ENCODE results near the gene HOXB6.
A peak's percentile ranks its signal among the peaks of the same experiment; 100 is the strongest.

Gene HOXB6

DNA sequence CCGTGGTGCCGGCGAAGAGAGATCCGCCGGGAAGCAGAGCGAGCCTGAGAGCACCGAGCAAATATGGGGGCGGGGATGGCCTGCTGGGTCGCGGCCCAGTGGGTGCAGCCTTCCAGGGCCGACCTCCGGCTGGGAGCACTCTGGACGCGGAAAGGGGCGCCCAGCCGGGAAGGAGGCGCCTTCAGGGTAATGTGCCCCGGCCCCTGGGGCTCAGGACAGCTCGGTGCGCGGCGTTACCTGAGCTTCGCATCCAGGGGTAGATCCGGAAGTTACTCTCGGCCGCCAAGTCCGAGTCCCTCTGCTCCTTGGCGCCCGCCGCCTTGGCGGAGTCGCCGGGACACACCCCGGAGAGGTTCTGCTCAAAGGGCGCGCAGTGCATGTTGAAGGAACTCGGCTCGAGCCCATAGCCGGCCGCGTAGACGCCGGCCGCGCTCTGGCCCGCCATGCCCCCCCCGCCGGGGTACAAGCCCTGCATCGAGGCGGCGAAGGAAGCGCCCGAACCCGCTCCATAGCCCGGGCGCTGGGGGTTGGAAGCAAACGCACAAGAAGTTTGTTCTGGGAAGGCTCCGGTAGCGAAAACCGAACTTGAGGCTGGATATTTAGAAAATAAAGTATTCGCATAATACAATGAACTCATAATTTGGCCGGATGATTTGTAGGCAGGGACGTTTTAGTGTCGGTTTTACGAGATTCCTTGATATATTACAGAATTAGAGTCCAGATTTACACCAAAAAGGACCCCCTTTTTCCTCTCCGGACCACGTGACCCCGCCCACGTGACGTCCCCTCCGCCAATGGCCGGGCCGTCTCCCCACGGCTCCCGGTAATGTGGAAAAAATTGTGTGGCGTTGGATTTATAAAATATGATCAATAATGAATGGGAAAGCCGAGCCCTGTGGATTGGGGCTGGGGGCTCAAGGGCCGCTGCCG, 5.8 kb upstream of the HOXB6 start, which contains the start of gene HOXB7:
Gene HOXB7 (minus strand): TSS at position 736 of the 930 bp plus-strand sequence. CDS start 99 bp downstream, at position 637.
- Histone ChIP-seq H3K27ac (ENCODE audit: extremely low read depth, low read depth, low read length) (peak within 1 kb of the TSS; percentile 94), H3K4me3 (ENCODE audit: low read depth, low read length) (peak within 1 kb of the TSS; percentile 72), H3K36me3 (ENCODE audit: control insufficient read depth in 2 of 2, insufficient read depth in 1 of 2, low read length in 2 of 2) (peaks cover 7 to 15% of the 10 kb centered on the region in 2 experiments), H3K9me3 (ENCODE audit: control insufficient read depth, insufficient read depth, low read depth, low read length) (no peaks in the 10 kb centered on the region), H3K4me1 (ENCODE audit: control insufficient read depth, insufficient read depth, low read length) (peaks cover 32% of the 10 kb centered on the region)
- POLR2A ChIA-PET = interaction anchor here (0.6 to 2.4 kb wide), 11 partner anchors 8 to 779 kb away, joined by 3 to 15 read pairs (median 4); partner anchors contain the start of genes HOXB9, LRRC46 and MRPL10
- CTCF ChIA-PET = interaction anchor here (0.6 to 2.4 kb wide), 11 partner anchors 8 to 923 kb away, joined by 3 to 12 read pairs (median 4); partner anchors contain the start of gene SCRN2
- TF ChIP-seq KLF1 (tag by site-specific recombination; IDR thresholded peaks at IDR 0.05) (0 out of 2 replicates have a peak, but pooled peaks have one; percentile 24), ZNF2 (tag by site-specific recombination; IDR thresholded peaks at IDR 0.05) (peak; percentile 32; the same call in 1 of the 2 replicates), HOXD13 (CRISPR knock-in tag; IDR thresholded peaks at IDR 0.05; ENCODE audit: borderline replicate concordance) (no peak), ZNF571 (tag by site-specific recombination; IDR thresholded peaks at IDR 0.05) (no peak), ZNF366 (tag by site-specific recombination; conservative IDR thresholded peaks at IDR 0.05) (no peak; the same call in 1 of the 2 replicates), KLF16 (tag by site-specific recombination; IDR thresholded peaks at IDR 0.05) (peak; percentile 89), SP2 (tag by site-specific recombination; IDR thresholded peaks at IDR 0.05) (peak; percentile 44), HOXA7 (CRISPR knock-in tag; IDR thresholded peaks at IDR 0.05; ENCODE audit: borderline replicate concordance) (no peak), ZNF138 (tag by site-specific recombination; IDR thresholded peaks at IDR 0.05; ENCODE audit: borderline replicate concordance) (no peak), ZBTB8A (tag by site-specific recombination; IDR thresholded peaks at IDR 0.05) (peak; percentile 93), ZNF350 (tag by site-specific recombination; IDR thresholded peaks at IDR 0.05) (no peak), ZFP37 (tag by site-specific recombination; IDR thresholded peaks at IDR 0.05) (peak; percentile 77; the same call in 1 of the 2 replicates), ZNF585B (tag by site-specific recombination; IDR thresholded peaks at IDR 0.05) (no peak), ZBTB17 (tag by site-specific recombination; IDR thresholded peaks at IDR 0.05) (peak; percentile 94), ZNF629 (tag by site-specific recombination; IDR thresholded peaks at IDR 0.05) (peak; percentile 41; the same call in 1 of the 2 replicates), GLIS2 (tag by site-specific recombination; IDR thresholded peaks at IDR 0.05) (peak; percentile 46; the same call in 1 of the 2 replicates), MYNN (tag by site-specific recombination; IDR thresholded peaks at IDR 0.05; ENCODE audit: borderline replicate concordance) (no peak), ZNF10 (tag by site-specific recombination; IDR thresholded peaks at IDR 0.05) (peak; percentile 28; the same call in 1 of the 2 replicates), ZNF658 (tag by site-specific recombination; IDR thresholded peaks at IDR 0.05) (no peak), KLF9 (tag by site-specific recombination; IDR thresholded peaks at IDR 0.05; ENCODE audit: low read depth) (peak; percentile 61), ZNF169 (tag by site-specific recombination; IDR thresholded peaks at IDR 0.05) (no peak)
- TF ChIP-seq, protein P1, sequence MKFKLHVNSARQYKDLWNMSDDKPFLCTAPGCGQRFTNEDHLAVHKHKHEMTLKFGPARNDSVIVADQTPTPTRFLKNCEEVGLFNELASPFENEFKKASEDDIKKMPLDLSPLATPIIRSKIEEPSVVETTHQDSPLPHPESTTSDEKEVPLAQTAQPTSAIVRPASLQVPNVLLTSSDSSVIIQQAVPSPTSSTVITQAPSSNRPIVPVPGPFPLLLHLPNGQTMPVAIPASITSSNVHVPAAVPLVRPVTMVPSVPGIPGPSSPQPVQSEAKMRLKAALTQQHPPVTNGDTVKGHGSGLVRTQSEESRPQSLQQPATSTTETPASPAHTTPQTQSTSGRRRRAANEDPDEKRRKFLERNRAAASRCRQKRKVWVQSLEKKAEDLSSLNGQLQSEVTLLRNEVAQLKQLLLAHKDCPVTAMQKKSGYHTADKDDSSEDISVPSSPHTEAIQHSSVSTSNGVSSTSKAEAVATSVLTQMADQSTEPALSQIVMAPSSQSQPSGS (tag by site-specific recombination; IDR thresholded peaks at IDR 0.05; ENCODE audit: low read depth) = no peak
- TF ChIP-seq, protein P2, sequence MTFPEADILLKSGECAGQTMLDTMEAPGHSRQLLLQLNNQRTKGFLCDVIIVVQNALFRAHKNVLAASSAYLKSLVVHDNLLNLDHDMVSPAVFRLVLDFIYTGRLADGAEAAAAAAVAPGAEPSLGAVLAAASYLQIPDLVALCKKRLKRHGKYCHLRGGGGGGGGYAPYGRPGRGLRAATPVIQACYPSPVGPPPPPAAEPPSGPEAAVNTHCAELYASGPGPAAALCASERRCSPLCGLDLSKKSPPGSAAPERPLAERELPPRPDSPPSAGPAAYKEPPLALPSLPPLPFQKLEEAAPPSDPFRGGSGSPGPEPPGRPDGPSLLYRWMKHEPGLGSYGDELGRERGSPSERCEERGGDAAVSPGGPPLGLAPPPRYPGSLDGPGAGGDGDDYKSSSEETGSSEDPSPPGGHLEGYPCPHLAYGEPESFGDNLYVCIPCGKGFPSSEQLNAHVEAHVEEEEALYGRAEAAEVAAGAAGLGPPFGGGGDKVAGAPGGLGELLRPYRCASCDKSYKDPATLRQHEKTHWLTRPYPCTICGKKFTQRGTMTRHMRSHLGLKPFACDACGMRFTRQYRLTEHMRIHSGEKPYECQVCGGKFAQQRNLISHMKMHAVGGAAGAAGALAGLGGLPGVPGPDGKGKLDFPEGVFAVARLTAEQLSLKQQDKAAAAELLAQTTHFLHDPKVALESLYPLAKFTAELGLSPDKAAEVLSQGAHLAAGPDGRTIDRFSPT (tag by site-specific recombination; IDR thresholded peaks at IDR 0.05) = no peak
- TF ChIP-seq, protein P3, sequence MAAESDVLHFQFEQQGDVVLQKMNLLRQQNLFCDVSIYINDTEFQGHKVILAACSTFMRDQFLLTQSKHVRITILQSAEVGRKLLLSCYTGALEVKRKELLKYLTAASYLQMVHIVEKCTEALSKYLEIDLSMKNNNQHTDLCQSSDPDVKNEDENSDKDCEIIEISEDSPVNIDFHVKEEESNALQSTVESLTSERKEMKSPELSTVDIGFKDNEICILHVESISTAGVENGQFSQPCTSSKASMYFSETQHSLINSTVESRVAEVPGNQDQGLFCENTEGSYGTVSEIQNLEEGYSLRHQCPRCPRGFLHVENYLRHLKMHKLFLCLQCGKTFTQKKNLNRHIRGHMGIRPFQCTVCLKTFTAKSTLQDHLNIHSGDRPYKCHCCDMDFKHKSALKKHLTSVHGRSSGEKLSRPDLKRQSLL (tag by site-specific recombination; IDR thresholded peaks at IDR 0.05) = peak; percentile 91
- TF ChIP-seq, protein P4, sequence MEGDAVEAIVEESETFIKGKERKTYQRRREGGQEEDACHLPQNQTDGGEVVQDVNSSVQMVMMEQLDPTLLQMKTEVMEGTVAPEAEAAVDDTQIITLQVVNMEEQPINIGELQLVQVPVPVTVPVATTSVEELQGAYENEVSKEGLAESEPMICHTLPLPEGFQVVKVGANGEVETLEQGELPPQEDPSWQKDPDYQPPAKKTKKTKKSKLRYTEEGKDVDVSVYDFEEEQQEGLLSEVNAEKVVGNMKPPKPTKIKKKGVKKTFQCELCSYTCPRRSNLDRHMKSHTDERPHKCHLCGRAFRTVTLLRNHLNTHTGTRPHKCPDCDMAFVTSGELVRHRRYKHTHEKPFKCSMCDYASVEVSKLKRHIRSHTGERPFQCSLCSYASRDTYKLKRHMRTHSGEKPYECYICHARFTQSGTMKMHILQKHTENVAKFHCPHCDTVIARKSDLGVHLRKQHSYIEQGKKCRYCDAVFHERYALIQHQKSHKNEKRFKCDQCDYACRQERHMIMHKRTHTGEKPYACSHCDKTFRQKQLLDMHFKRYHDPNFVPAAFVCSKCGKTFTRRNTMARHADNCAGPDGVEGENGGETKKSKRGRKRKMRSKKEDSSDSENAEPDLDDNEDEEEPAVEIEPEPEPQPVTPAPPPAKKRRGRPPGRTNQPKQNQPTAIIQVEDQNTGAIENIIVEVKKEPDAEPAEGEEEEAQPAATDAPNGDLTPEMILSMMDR (tag by site-specific recombination; IDR thresholded peaks at IDR 0.05) = 0 out of 2 replicates have a peak, but pooled peaks have one; percentile 18
- TF ChIP-seq, protein P5, sequence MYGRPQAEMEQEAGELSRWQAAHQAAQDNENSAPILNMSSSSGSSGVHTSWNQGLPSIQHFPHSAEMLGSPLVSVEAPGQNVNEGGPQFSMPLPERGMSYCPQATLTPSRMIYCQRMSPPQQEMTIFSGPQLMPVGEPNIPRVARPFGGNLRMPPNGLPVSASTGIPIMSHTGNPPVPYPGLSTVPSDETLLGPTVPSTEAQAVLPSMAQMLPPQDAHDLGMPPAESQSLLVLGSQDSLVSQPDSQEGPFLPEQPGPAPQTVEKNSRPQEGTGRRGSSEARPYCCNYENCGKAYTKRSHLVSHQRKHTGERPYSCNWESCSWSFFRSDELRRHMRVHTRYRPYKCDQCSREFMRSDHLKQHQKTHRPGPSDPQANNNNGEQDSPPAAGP (tag by site-specific recombination; IDR thresholded peaks at IDR 0.05) = no peak; the same call in 1 of the 2 replicates
- TF ChIP-seq, protein P6, sequence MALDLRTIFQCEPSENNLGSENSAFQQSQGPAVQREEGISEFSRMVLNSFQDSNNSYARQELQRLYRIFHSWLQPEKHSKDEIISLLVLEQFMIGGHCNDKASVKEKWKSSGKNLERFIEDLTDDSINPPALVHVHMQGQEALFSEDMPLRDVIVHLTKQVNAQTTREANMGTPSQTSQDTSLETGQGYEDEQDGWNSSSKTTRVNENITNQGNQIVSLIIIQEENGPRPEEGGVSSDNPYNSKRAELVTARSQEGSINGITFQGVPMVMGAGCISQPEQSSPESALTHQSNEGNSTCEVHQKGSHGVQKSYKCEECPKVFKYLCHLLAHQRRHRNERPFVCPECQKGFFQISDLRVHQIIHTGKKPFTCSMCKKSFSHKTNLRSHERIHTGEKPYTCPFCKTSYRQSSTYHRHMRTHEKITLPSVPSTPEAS (tag by site-specific recombination; IDR thresholded peaks at IDR 0.05) = 0 out of 2 replicates have a peak, but pooled peaks have one; percentile 20
